B cell (primary cell): ENCODE data around the gene CRIM1. TPM values are rescaled to one million over a fixed set of nuclear protein-coding genes. Genes with fewer than 3 reads are reported as not detected.

Source experiments
- ATAC-seq: fragments of 200-7000 bp; cut with Tn5 transposase; one replicate; pipeline ENCODE4 v1.10.0; 2021; ENCODE audit warnings: low read depth, mild to moderate bottlenecking, moderate number of reproducible peaks, moderate library complexity
- CTCF ChIA-PET: fragments of 350-600 bp; sonication (Branson Sonifier 250); formaldehyde crosslinking; loops from one replicate; lab custom pipeline; 2021; ENCODE audit warnings: antibody characterized with exemption, inconsistent platforms; lab: Charles Lee
- POLR2A ChIA-PET: fragments of 350-600 bp; sonication (Branson Sonifier 250); formaldehyde crosslinking; loops from one replicate; lab custom pipeline; 2021; ENCODE audit warnings: antibody characterized with exemption; lab: Charles Lee
- DNase-seq: peaks from one replicate; pipeline ENCODE4 v3.0.0; 2013
- H2AFZ ChIP-seq: 2 replicates; pipeline ENCODE4 v1.6.1; 2012; ENCODE audit warnings: mild to moderate bottlenecking, low read depth, low read length; ENCODE audit not compliant: insufficient read depth, poor library complexity, severe bottlenecking
- H3K27ac ChIP-seq, 2 donors: 1 replicate in 1 of 2; 2 replicates in 1 of 2; pipeline ENCODE4 v1.5.1; 2012 to 2013; ENCODE audit warnings: low read length in 2 of 2, mild to moderate bottlenecking in 2 of 2, moderate library complexity in 1 of 2
- H3K27me3 ChIP-seq, 4 experiments: fragments of 200-600 bp in 1 of 4; sonication (generic) in 1 of 4; replicated peaks in 1 of 4; 1 replicate in 2 of 4; 2 replicates in 2 of 4; pipeline versions ENCODE4 v1.6.1 to v1.7.0; 2013 to 2016; ENCODE audit warnings: low read length in 3 of 4, mild to moderate bottlenecking in 2 of 4, mixed read lengths in 1 of 4, moderate library complexity in 1 of 4; ENCODE audit not compliant: insufficient read depth in 4 of 4, control insufficient read depth in 3 of 4; ENCODE audit errors: control extremely low read depth in 1 of 4
- H3K36me3 ChIP-seq, 2 experiments: replicated peaks in 1 of 2; 1 replicate in 1 of 2; 2 replicates in 1 of 2; pipeline versions ENCODE4 v1.6.1 to v1.7.1; 2013; ENCODE audit warnings: low read length in 1 of 2; ENCODE audit not compliant: insufficient read depth in 2 of 2, control insufficient read depth in 1 of 2; ENCODE audit errors: control extremely low read depth in 1 of 2, extremely low read depth in 1 of 2
- H3K4me1 ChIP-seq, 2 donors: fragments of 200-600 bp in 1 of 2; sonication (generic) in 1 of 2; 1 replicate in 1 of 2; 2 replicates in 1 of 2; pipeline versions ENCODE4 v1.5.1 to v1.6.1; 2013 to 2017; ENCODE audit warnings: low read length in 2 of 2; ENCODE audit not compliant: control insufficient read depth in 2 of 2, insufficient read depth in 2 of 2
- H3K4me2 ChIP-seq: replicated peaks from 2 replicates; pipeline ENCODE3; 2012; ENCODE audit warnings: mild to moderate bottlenecking, low read depth, low read length; ENCODE audit not compliant: poor library complexity, severe bottlenecking
- H3K4me3 ChIP-seq, 5 experiments: fragments of 200-600 bp in 1 of 5; sonication (generic) in 1 of 5; 1 replicate in 3 of 5; 2 replicates in 2 of 5; pipeline versions ENCODE4 v1.5.1 to v1.7.0; 2011 to 2016; ENCODE audit warnings: low read length in 4 of 5, mild to moderate bottlenecking in 4 of 5, low read depth in 2 of 5, control low read depth in 1 of 5, moderate library complexity in 1 of 5; ENCODE audit not compliant: insufficient read depth in 1 of 5; ENCODE audit errors: control extremely low read depth in 1 of 5, extremely low read depth in 1 of 5
- H3K79me2 ChIP-seq: fragments of 200-600 bp; sonication (generic); one replicate; pipeline ENCODE4 v1.6.0; 2016; ENCODE audit warnings: low read length; ENCODE audit not compliant: control insufficient read depth, insufficient read depth
- H3K9ac ChIP-seq: fragments of 200-600 bp; sonication (generic); 2 replicates; pipeline ENCODE4 v1.6.1; 2017; ENCODE audit warnings: mild to moderate bottlenecking, low read length, moderate library complexity
- H3K9me3 ChIP-seq, 3 donors: one replicate each; pipeline versions ENCODE4 v1.6.1 to v1.7.1; 2013; ENCODE audit warnings: low read length in 2 of 3; ENCODE audit not compliant: control insufficient read depth in 2 of 3, insufficient read depth in 1 of 3; ENCODE audit errors: control extremely low read depth in 1 of 3
- H4K20me1 ChIP-seq: 2 replicates; pipeline ENCODE4 v1.6.0; 2012; ENCODE audit warnings: mild to moderate bottlenecking, low read length; ENCODE audit not compliant: insufficient read depth, control insufficient read depth, poor library complexity, severe bottlenecking
- H3K27ac Mint-ChIP-seq: one replicate; pipeline ENCODE4 v1.8.0; 2021; ENCODE audit warnings: mixed read lengths
- H3K27me3 Mint-ChIP-seq: one replicate; pipeline ENCODE4 v1.8.0; 2021; ENCODE audit warnings: mixed read lengths
- H3K4me1 Mint-ChIP-seq: one replicate; pipeline ENCODE4 v1.8.0; 2021; ENCODE audit warnings: mixed read lengths
- H3K4me3 Mint-ChIP-seq: one replicate; pipeline ENCODE4 v1.8.0; 2021; ENCODE audit warnings: mixed read lengths
- H3K9me3 Mint-ChIP-seq: one replicate; pipeline ENCODE4 v1.8.0; 2022; ENCODE audit warnings: mixed read lengths; ENCODE audit not compliant: insufficient read depth
- CTCF ChIP-seq: fragments of 200-600 bp; IDR thresholded peaks from one replicate; pipeline ENCODE4 v1.8.0; 2022; ENCODE audit warnings: antibody characterized with exemption, mild to moderate bottlenecking
- EZH2 ChIP-seq: IDR thresholded peaks from 2 replicates; pipeline ENCODE4 v1.6.1; 2012; ENCODE audit warnings: borderline replicate concordance, low read depth, mild to moderate bottlenecking, moderate library complexity, low read length; ENCODE audit not compliant: insufficient read depth, poor library complexity, severe bottlenecking
- whole genome bisulfite sequencing: methylation state at CpG from one replicate; pipeline ENCODE4 v1.1.5; 2013; ENCODE audit warnings: missing lambda C conversion rate; ENCODE audit not compliant: insufficient coverage; 5-methylcytosine and 5-hydroxymethylcytosine counted together
- intact Hi-C: fragments of 100-400 bp; cut with micrococcal nuclease; formaldehyde crosslinking; loops from one replicate; pipeline ENCODE4 v1.10.0; 2022
- polyA plus RNA-seq: library from polyadenylated mRNA; depleted of rRNA; stranded (reverse); fragments of >200 nt; gene quantifications from 2 replicates; pipeline ENCODE4 v1.2.3, GENCODE V29; 2012
- total RNA-seq, 2 donors: library from RNA; stranded (reverse); fragments of 120-200 nt in 1 of 2; gene quantifications; 1 replicate in 1 of 2; 2 replicates in 1 of 2; pipeline versions ENCODE4 v1.2.3 to v1.2.4, GENCODE V29; 2013 to 2022

The CRIM1 gene
- total and polyA plus RNA-seq, 2 donors (not counting 1 experiment from before 2014, with no cell fraction given): 1.3 to 5.0 TPM

- Histone ChIP-seq H3K4me2 (no peak overlapping the region), H4K20me1 (no peaks in the 10 kb centered on the region), H3K27me3 (no peaks in the 10 kb centered on the region), H3K9me3 (no peaks in the 10 kb centered on the region), H2AFZ (no peak overlapping the region), H3K4me1 (peaks cover 10 to 11% of the 10 kb centered on the region in 2 donors), H3K79me2 (no peaks in the 10 kb centered on the region), H3K36me3 (no peaks in the 10 kb centered on the region), H3K27ac (no peak overlapping the region), H3K9ac (no peak overlapping the region), H3K4me3 (no peak overlapping the region)
- TF ChIP-seq EZH2 (no peak), CTCF (no peak)
- no peak overlapping the region for H3K4me3 Mint-ChIP-seq
- no peaks in the 10 kb centered on the region for H3K27me3 Mint-ChIP-seq
- POLR2A ChIA-PET: no interaction called here
- DNase-seq (no peak), ATAC-seq (no peak)
- H3K27ac Mint-ChIP-seq: no peak overlapping the region
- no peaks in the 10 kb centered on the region for H3K9me3 Mint-ChIP-seq
- WGBS: 83% methylated on average over 1 of the region's 2 CpGs
- intact Hi-C loops: no loop called here
- peaks cover 8% of the 10 kb centered on the region for H3K4me1 Mint-ChIP-seq
- CTCF ChIA-PET: no interaction called here
Observed at GRCh38 chr2:36409335-36409734, 53.8 kb downstream of the CRIM1 start.

DNA sequence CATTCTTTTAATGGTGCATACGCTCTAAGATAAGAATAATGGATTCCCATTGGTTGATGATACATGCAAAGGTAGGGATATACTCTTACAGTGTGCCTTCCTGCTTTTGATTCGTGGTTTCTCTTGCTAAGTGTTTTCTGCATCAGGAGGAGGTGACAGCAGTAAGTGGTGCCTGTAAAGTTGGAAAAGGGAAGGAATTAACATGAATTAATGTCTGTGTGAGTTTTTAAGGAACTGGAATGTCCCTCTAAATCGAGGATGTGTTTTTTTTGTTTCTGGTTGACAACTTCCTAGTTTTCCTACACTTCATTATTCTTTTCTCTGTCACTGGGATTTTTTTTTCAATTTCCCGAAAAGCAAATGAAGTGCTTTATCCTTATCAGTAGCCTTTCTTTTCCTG lies 54.4 kb downstream of the CRIM1 start:
- H3K4me3 ChIP-seq: no peak overlapping the region
- H3K36me3 ChIP-seq: no peaks in the 10 kb centered on the region
- intact Hi-C loops: no loop called here
- H4K20me1 ChIP-seq: no peaks in the 10 kb centered on the region
- ATAC-seq: no peak
- no peak overlapping the region for H3K4me3 Mint-ChIP-seq
- no peaks in the 10 kb centered on the region for H3K27me3 Mint-ChIP-seq
- no peaks in the 10 kb centered on the region for H3K9me3 Mint-ChIP-seq
- POLR2A ChIA-PET: no interaction called here
- H3K79me2 ChIP-seq: no peaks in the 10 kb centered on the region
- CTCF ChIA-PET: no interaction called here
- no peak overlapping the region for H3K4me2 ChIP-seq
- TF ChIP-seq EZH2: no peak
- no peak overlapping the region for H3K27ac ChIP-seq
- peaks cover 6 to 10% of the 10 kb centered on the region in 2 donors for H3K4me1 ChIP-seq
- no peak overlapping the region for H3K27ac Mint-ChIP-seq
- H3K27me3 ChIP-seq: no peaks in the 10 kb centered on the region
- no peak overlapping the region for H3K9ac ChIP-seq
- H2AFZ ChIP-seq: no peak overlapping the region
- WGBS: 68% methylated on average over 2 of the region's 4 CpGs
- DNase-seq: no peak
- peaks cover 3% of the 10 kb centered on the region for H3K4me1 Mint-ChIP-seq
- H3K9me3 ChIP-seq: no peaks in the 10 kb centered on the region
